Neural crest cell (in vitro differentiated cells): ENCODE data around the gene FSHR. TPM values are rescaled to one million over a fixed set of nuclear protein-coding genes. Genes with fewer than 3 reads are reported as not detected.

Experiments used
- DNase-seq: peaks from one replicate; pipeline ENCODE4 v3.0.0; 2021; ENCODE audit warnings: low read depth, mixed read lengths, low spot score
- H3K27ac Mint-ChIP-seq: one replicate; pipeline ENCODE4 v1.8.0; 2021; ENCODE audit warnings: mild to moderate bottlenecking, mixed read lengths; ENCODE audit not compliant: unreplicated experiment
- H3K27me3 Mint-ChIP-seq: 2 replicates; pipeline ENCODE4 v1.8.0; 2021; ENCODE audit warnings: low read depth, mild to moderate bottlenecking, mixed read lengths
- H3K36me3 Mint-ChIP-seq: 2 replicates; pipeline ENCODE4 v1.8.0; 2021; ENCODE audit warnings: low read depth, mild to moderate bottlenecking, mixed read lengths
- H3K4me1 Mint-ChIP-seq: 2 replicates; pipeline ENCODE4 v1.8.0; 2021; ENCODE audit warnings: mixed read lengths
- H3K4me3 Mint-ChIP-seq: one replicate; pipeline ENCODE4 v1.8.0; 2021; ENCODE audit warnings: mild to moderate bottlenecking, mixed read lengths
- H3K9me3 Mint-ChIP-seq: 2 replicates; pipeline ENCODE4 v1.8.0; 2021; ENCODE audit warnings: mixed read lengths
- CTCF ChIP-seq: fragments of 200-600 bp; sonication (generic); conservative IDR thresholded peaks from 2 replicates; pipeline ENCODE4 v1.5.0; 2021; ENCODE audit warnings: antibody characterized with exemption, mild to moderate bottlenecking
- microRNA-seq: library from miRNA; unstranded; fragments of <30 nt; microRNA quantifications from one replicate; pipeline ENCODE4, GENCODE V29; 2020
- total RNA-seq: library from RNA; stranded (reverse); gene quantifications from 2 replicates; pipeline ENCODE4 v1.2.1, GENCODE V29; 2021

FSHR gene
- total RNA-seq, 1 donor from 2014 or later = not detected

- DNase-seq = no peak
- Mint-ChIP-seq H3K4me1 (peaks cover 17% of the 10 kb centered on the region), H3K27ac (no peak overlapping the region), H3K9me3 (peaks cover 10% of the 10 kb centered on the region), H3K36me3 (peaks cover 2% of the 10 kb centered on the region), H3K4me3 (no peak overlapping the region), H3K27me3 (no peaks in the 10 kb centered on the region)
- TF ChIP-seq CTCF = no peak
Measured at GRCh38 chr2:48929571-48930301, 224.6 kb downstream of the FSHR start.

- DNase-seq = no peak
- Mint-ChIP-seq H3K9me3 (peaks cover 16% of the 10 kb centered on the region), H3K27ac (no peak overlapping the region), H3K27me3 (no peaks in the 10 kb centered on the region), H3K4me1 (peaks cover 14% of the 10 kb centered on the region), H3K4me3 (no peak overlapping the region), H3K36me3 (peaks cover 2% of the 10 kb centered on the region)
- TF ChIP-seq CTCF = no peak
Measured at GRCh38 chr2:48927355-48927754, 227.0 kb downstream of the FSHR start.

GRCh38 chr2:48915884-48916283, 238.4 kb downstream of the FSHR start:
- peaks cover 5% of the 10 kb centered on the region for H3K4me1 Mint-ChIP-seq
- TF ChIP-seq CTCF = no peak
- DNase-seq = no peak
- no peak overlapping the region for H3K4me3 Mint-ChIP-seq
- no peak overlapping the region for H3K27ac Mint-ChIP-seq
- H3K27me3 Mint-ChIP-seq = no peaks in the 10 kb centered on the region
- H3K9me3 Mint-ChIP-seq = no peaks in the 10 kb centered on the region
- no peaks in the 10 kb centered on the region for H3K36me3 Mint-ChIP-seq

GRCh38 chr2:48915227-48915626, 239.1 kb downstream of the FSHR start:
- H3K9me3 Mint-ChIP-seq = no peaks in the 10 kb centered on the region
- no peak for TF ChIP-seq CTCF
- H3K27ac Mint-ChIP-seq = no peak overlapping the region

GRCh38 chr2:48914477-48915089, 239.7 kb downstream of the FSHR start:
- Mint-ChIP-seq H3K36me3 (no peaks in the 10 kb centered on the region), H3K4me1 (no peaks in the 10 kb centered on the region), H3K9me3 (no peaks in the 10 kb centered on the region), H3K4me3 (no peak overlapping the region), H3K27me3 (no peaks in the 10 kb centered on the region), H3K27ac (no peak overlapping the region)
- DNase-seq = no peak
- no peak for TF ChIP-seq CTCF

More at GRCh38 chr2:48915227-48915626, 239.1 kb downstream of the FSHR start:
- H3K4me3 Mint-ChIP-seq = no peak overlapping the region
- DNase-seq = no peak
- H3K4me1 Mint-ChIP-seq = peaks cover 2% of the 10 kb centered on the region
- no peaks in the 10 kb centered on the region for H3K36me3 Mint-ChIP-seq
- H3K27me3 Mint-ChIP-seq = no peaks in the 10 kb centered on the region

Small RNAs within 50 kb of the gene (microRNA-seq; reads per million reads assigned to microRNA genes)
- not detected for gene MIR548BA
